ENCODE results near the gene TUSC2. TPM values are rescaled to one million over a fixed set of nuclear protein-coding genes. Genes with fewer than 3 reads are reported as not detected.
A peak's percentile ranks its signal among the peaks of the same experiment; 100 is the strongest.

Gene TUSC2
- total and polyA plus RNA-seq, 2 of the 13 experiments (the other 11 are each of a cell fraction or from before 2014, with no cell fraction given): 36.7 to 39.1 TPM

DNA sequence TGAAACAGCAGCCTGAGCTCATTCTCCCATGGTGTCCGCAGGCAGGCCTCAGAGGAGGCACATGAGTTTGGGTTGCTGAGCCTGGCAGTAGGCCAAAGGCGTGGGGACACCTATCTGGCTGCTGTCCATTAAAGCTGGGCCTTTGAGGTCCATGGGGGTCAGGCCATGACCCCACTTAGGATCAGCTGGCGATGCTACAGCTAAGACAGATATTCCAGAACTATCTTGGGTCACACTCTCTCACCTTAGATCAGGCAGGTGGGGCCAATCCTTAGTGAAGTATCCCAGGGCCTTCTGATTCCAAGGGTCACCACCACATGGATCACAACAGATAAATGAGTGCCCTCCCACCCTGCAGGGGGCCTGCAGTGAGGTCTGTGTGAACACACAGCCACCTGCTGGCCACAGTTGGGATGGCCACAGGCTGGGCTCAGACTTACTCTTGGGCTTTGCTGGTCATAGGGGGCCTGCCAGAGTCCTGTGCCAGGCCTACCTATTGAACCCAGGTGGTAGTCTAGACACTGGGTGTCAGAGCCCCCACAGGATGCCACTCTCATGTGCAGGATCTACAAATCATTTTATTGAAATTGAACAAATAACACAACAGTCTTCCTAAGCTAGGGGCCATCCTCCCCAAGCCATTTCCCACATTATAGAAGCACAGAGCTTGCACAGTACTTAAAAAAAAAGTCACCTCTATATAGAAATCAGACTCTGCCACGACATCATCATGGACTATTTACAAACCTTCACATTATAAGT lies 3.5 kb downstream of the TUSC2 start (continued):
- no peak for TF ChIP-seq FOXA1 (IDR thresholded peaks at IDR 0.05)
- peak; percentile 13; the same call in 1 of the 2 replicates for TF ChIP-seq FOXA1 (CRISPR knock-in tag; IDR thresholded peaks at IDR 0.05)
- TF ChIP-seq NFKB2 (CRISPR knock-in tag; IDR thresholded peaks at IDR 0.05; ENCODE audit: borderline replicate concordance): peak; percentile 53; the same call in 1 of the 2 replicates
- TF ChIP-seq, protein P1, sequence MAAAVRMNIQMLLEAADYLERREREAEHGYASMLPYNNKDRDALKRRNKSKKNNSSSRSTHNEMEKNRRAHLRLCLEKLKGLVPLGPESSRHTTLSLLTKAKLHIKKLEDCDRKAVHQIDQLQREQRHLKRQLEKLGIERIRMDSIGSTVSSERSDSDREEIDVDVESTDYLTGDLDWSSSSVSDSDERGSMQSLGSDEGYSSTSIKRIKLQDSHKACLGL (CRISPR knock-in tag; IDR thresholded peaks at IDR 0.05): no peak
- TF ChIP-seq, protein P2, sequence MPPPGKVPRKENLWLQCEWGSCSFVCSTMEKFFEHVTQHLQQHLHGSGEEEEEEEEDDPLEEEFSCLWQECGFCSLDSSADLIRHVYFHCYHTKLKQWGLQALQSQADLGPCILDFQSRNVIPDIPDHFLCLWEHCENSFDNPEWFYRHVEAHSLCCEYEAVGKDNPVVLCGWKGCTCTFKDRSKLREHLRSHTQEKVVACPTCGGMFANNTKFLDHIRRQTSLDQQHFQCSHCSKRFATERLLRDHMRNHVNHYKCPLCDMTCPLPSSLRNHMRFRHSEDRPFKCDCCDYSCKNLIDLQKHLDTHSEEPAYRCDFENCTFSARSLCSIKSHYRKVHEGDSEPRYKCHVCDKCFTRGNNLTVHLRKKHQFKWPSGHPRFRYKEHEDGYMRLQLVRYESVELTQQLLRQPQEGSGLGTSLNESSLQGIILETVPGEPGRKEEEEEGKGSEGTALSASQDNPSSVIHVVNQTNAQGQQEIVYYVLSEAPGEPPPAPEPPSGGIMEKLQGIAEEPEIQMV (CRISPR knock-in tag; IDR thresholded peaks at IDR 0.05; ENCODE audit: low read depth): no peak
- no peak; the same call in 1 of the 2 replicates for TF ChIP-seq MXD4 (CRISPR knock-in tag; IDR thresholded peaks at IDR 0.05)
- TF ChIP-seq NFE2L1 (CRISPR knock-in tag; IDR thresholded peaks at IDR 0.05; ENCODE audit: borderline replicate concordance): no peak
- TF ChIP-seq, protein P3, sequence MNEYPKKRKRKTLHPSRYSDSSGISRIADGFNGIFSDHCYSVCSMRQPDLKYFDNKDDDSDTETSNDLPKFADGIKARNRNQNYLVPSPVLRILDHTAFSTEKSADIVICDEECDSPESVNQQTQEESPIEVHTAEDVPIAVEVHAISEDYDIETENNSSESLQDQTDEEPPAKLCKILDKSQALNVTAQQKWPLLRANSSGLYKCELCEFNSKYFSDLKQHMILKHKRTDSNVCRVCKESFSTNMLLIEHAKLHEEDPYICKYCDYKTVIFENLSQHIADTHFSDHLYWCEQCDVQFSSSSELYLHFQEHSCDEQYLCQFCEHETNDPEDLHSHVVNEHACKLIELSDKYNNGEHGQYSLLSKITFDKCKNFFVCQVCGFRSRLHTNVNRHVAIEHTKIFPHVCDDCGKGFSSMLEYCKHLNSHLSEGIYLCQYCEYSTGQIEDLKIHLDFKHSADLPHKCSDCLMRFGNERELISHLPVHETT (CRISPR knock-in tag; conservative IDR thresholded peaks at IDR 0.05): no peak
- 0 out of 2 replicates have a peak, but pooled peaks have one; percentile 25 for TF ChIP-seq ZNF383 (CRISPR knock-in tag; IDR thresholded peaks at IDR 0.05; ENCODE audit: borderline replicate concordance)
- TF ChIP-seq, protein P4, sequence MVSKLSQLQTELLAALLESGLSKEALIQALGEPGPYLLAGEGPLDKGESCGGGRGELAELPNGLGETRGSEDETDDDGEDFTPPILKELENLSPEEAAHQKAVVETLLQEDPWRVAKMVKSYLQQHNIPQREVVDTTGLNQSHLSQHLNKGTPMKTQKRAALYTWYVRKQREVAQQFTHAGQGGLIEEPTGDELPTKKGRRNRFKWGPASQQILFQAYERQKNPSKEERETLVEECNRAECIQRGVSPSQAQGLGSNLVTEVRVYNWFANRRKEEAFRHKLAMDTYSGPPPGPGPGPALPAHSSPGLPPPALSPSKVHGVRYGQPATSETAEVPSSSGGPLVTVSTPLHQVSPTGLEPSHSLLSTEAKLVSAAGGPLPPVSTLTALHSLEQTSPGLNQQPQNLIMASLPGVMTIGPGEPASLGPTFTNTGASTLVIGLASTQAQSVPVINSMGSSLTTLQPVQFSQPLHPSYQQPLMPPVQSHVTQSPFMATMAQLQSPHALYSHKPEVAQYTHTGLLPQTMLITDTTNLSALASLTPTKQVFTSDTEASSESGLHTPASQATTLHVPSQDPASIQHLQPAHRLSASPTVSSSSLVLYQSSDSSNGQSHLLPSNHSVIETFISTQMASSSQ (IDR thresholded peaks at IDR 0.05; ENCODE audit: low read depth): no peak
- TF ChIP-seq, protein P4 (CRISPR knock-in tag; IDR thresholded peaks at IDR 0.05; ENCODE audit: borderline replicate concordance): peak; percentile 63
- TF ChIP-seq MBD4 (IDR thresholded peaks at IDR 0.05; ENCODE audit: borderline replicate concordance, low read length): no peak
- TF ChIP-seq KDM3A (CRISPR knock-in tag; IDR thresholded peaks at IDR 0.05; ENCODE audit: low read depth): peak; percentile 76; the same call in 1 of the 2 replicates
- peak; percentile 61 for TF ChIP-seq KAT8 (CRISPR knock-in tag; IDR thresholded peaks at IDR 0.05)
- 0 out of 2 replicates have a peak, but pooled peaks have one; percentile 27 for TF ChIP-seq ZNF788 (CRISPR knock-in tag; IDR thresholded peaks at IDR 0.05; ENCODE audit: borderline replicate concordance)
- no peak for TF ChIP-seq FIP1L1 (IDR thresholded peaks at IDR 0.05; ENCODE audit: borderline replicate concordance, insufficient read depth, low read depth, low read length)
- TF ChIP-seq HDAC2 (CRISPR knock-in tag; IDR thresholded peaks at IDR 0.05): peak; percentile 48; the same call in 1 of the 2 replicates
- no peak for TF ChIP-seq HNRNPK (IDR thresholded peaks at IDR 0.05; ENCODE audit: low read depth, low read length, poor library complexity, severe bottlenecking)
- peak; percentile 62; the same call in 1 of the 2 replicates for TF ChIP-seq ZNF317 (CRISPR knock-in tag; IDR thresholded peaks at IDR 0.05)
- TF ChIP-seq ZNF598 (CRISPR knock-in tag; IDR thresholded peaks at IDR 0.05; ENCODE audit: borderline replicate concordance): no peak
- no peak for TF ChIP-seq ZIK1 (CRISPR knock-in tag; IDR thresholded peaks at IDR 0.05; ENCODE audit: borderline replicate concordance, low read depth)
- 0 out of 2 replicates have a peak, but pooled peaks have one; percentile 20 for TF ChIP-seq RFXANK (CRISPR knock-in tag; IDR thresholded peaks at IDR 0.05)
- TF ChIP-seq SMC3 (IDR thresholded peaks at IDR 0.05; ENCODE audit: low read length): peak; percentile 85
- no peak for TF ChIP-seq RFX1 (IDR thresholded peaks at IDR 0.05)

Measured in HepG2 (cell line).